ENCODE results near the gene INSR.

DNA sequence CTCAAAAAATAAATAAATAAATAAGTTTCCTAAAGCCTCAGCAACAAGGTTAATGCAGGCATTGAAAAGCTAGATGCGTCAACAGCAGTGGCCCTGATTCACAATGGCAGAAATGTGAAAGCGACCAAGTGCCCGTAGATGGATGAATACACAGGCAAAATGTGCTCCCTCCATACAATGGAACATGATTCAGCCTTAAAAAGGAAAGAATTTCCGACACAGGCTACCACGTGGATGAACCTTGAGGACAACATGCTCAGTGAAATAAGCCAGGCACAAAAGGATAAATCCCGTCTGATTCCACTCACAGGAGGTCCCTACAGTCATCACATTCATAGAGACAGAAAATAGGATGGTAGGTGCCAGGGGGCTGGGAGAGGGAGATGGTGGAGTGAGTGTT lies 31.7 kb downstream of the INSR start:
- TF ChIP-seq CTCF (IDR thresholded peaks at IDR 0.05) (no peak), EP300 (IDR thresholded peaks at IDR 0.05) (no peak), POLR2A (IDR thresholded peaks at IDR 0.05) (no peak)
